Prostate gland (tissue), 2 donors: Measurements from ENCODE around the gene CAPN14. TPM values are rescaled to one million over a fixed set of nuclear protein-coding genes. Genes with fewer than 3 reads are reported as not detected.

Source experiments
- DNase-seq: peaks from one replicate; pipeline ENCODE4 v3.0.0-alpha.2; 2019; ENCODE audit warnings: low spot score
- H3K27ac ChIP-seq, 2 donors: fragments of 200-600 bp; sonication (generic); 2 replicates each; pipeline ENCODE4 v1.5.1; 2017 to 2019
- H3K27me3 ChIP-seq: fragments of 200-600 bp; sonication (generic); replicated peaks from 2 replicates; pipeline ENCODE4 v1.5.1; 2019; ENCODE audit not compliant: insufficient read depth
- H3K36me3 ChIP-seq, 2 donors: fragments of 200-600 bp; sonication (generic); 1 replicate in 1 of 2; 2 replicates in 1 of 2; pipeline versions ENCODE4 v1.5.1 to v1.8.1; 2017 to 2019
- H3K4me1 ChIP-seq: fragments of 200-600 bp; sonication (generic); replicated peaks from 2 replicates; pipeline ENCODE4 v1.5.1; 2019
- H3K4me3 ChIP-seq, 2 donors: fragments of 200-600 bp; sonication (generic); 2 replicates each; pipeline ENCODE4 v1.5.1; 2017 to 2019
- H3K9me3 ChIP-seq: fragments of 200-600 bp; sonication (generic); 2 replicates; pipeline ENCODE4 v1.5.1; 2017
- POLR2A ChIP-seq: fragments of 450-650 bp; IDR thresholded peaks from one replicate; pipeline ENCODE4 v1.6.1; 2016; ENCODE audit warnings: antibody characterized with exemption, mild to moderate bottlenecking
- POLR2AphosphoS5 ChIP-seq: sonication (generic); formaldehyde crosslinking; IDR thresholded peaks from one replicate; pipeline ENCODE4 v1.6.1; 2017; ENCODE audit warnings: antibody characterized with exemption
- WGBS: methylation state at CpG from one replicate; pipeline ENCODE4 v1.1.5; 2018; 5-methylcytosine and 5-hydroxymethylcytosine counted together
- intact Hi-C: fragments of 100-400 bp; cut with DNase I; formaldehyde crosslinking; loops from one replicate; pipeline ENCODE4 v1.14.2; 2022
- total RNA-seq, 2 donors: library from RNA; depleted of rRNA; stranded (reverse); fragments of >200 nt; gene quantifications; one replicate each; pipeline ENCODE4 v1.1.0, GENCODE V29; 2016
- TF ChIP-seq, protein P1 (sequence below), 4 experiments: fragments of 200-600 bp in 2 of 4; fragments of 450-650 bp in 2 of 4; sonication (generic) in 2 of 4; IDR thresholded peaks; 1 replicate in 3 of 4; 2 replicates in 1 of 4; pipeline ENCODE4 v1.5.1; 2016 to 2019; ENCODE audit warnings: antibody characterized with exemption in 4 of 4, mild to moderate bottlenecking in 2 of 4, moderate library complexity in 2 of 4

The CAPN14 gene
- total RNA-seq, 2 donors from 2014 or later, result 0.27 to 0.80 TPM

DNA sequence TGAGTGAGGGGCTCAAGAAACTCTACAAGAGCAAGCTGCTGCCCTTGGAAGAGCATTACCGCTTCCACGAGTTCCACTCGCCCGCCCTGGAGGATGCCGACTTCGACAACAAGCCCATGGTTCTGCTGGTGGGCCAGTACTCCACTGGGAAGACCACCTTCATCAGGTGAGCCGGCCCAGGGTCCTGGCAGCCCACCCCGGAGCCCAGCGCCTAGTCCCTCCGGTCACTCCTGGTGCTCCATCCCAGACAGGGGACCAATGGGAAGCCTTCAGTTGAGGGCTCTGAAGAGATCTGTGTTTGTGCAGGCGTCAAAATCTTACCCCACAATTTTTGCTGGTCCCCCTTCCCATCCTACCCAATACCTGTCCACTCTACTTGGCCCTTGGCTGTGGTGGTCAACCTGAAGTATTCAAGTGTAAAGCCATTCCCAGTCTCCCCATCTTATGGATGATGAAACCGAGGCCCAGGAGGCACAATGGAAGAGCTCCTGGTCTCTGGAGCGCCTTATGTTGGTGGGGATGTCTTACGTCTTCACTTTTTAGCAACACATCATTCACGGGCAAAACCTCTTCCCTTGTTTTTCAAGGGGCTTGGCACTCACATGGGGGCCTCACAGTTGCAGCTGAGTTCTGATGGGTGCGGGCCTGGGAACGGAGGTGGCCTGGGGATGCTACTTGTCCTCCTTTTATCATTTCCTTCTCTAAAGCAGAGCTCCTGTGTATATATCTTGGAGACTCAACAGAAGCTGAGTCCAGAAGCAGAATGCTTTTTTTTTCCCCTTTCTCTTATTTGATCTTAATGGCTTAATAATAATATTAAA is 17.6 kb upstream of the CAPN14 start:
- 52% methylated on average over 17 of the region's 17 CpGs for WGBS
- intact Hi-C loops, result loop anchor here (5.0 to 10.0 kb wide), 4 partner anchors 82 to 780 kb away; partner anchors contain the start of gene MEMO1
- Histone ChIP-seq H3K27me3 (no peaks in the 10 kb centered on the region), H3K27ac (peak overlapping the region; percentile 48 to 66), H3K9me3 (no peaks in the 10 kb centered on the region), H3K36me3 (no peaks in the 10 kb centered on the region), H3K4me1 (peaks cover 2% of the 10 kb centered on the region), H3K4me3 (peak overlapping the region; percentile 50 to 54)
- DNase-seq, result no peak
- TF ChIP-seq POLR2A, result no peak
- no peak for TF ChIP-seq POLR2AphosphoS5
- TF ChIP-seq, protein P1, sequence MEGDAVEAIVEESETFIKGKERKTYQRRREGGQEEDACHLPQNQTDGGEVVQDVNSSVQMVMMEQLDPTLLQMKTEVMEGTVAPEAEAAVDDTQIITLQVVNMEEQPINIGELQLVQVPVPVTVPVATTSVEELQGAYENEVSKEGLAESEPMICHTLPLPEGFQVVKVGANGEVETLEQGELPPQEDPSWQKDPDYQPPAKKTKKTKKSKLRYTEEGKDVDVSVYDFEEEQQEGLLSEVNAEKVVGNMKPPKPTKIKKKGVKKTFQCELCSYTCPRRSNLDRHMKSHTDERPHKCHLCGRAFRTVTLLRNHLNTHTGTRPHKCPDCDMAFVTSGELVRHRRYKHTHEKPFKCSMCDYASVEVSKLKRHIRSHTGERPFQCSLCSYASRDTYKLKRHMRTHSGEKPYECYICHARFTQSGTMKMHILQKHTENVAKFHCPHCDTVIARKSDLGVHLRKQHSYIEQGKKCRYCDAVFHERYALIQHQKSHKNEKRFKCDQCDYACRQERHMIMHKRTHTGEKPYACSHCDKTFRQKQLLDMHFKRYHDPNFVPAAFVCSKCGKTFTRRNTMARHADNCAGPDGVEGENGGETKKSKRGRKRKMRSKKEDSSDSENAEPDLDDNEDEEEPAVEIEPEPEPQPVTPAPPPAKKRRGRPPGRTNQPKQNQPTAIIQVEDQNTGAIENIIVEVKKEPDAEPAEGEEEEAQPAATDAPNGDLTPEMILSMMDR (IDR thresholded peaks at IDR 0.05), result no peak

DNA sequence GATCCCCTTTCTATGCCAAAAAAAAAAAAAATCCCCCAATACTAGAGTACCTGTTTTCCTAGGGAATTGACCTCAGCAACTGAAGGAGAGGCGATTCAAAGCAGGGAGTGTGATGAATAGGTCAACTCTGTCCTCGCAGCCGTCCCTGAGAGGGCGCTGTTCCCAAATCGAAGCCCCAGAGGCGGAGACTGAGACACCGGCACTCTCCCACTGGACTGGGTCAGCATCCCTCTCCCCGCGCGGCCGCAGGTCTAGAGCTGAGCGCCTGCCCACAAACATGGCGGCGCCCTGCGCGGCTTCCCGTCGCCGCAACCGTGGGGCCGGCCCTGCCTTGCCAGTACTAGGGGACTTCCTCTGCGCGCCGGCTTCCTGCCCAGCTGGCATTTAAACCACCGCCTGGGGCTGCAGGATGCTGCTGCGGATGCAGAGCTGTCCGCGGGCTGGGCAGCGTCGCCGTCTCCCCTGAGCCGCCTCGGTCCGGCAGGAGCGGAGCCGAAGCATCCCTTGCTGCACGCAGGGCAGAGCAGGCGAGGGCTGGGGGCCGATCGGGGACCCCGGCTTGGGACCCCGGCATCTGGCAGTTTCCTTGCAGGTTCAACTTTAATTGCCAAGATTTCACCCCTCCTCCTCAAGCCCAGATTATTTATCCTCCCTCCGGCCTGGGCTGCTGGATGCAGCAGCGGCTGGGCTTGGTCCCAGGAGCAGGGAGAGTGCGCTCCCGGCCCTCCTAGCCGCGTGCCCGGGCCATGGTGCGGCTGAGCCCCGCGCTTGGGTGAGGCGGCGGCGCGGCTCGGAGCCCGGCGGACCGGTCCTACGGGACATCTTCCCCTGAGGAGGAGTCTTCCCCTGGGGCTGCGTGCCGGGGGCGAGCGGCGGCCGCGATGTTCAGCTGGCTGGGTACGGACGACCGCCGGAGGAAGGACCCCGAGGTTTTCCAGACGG is 16.7 kb upstream of the CAPN14 start, which contains the start of gene EHD3:
TSS of gene EHD3 (plus strand) at position 412 of the 942 bp plus-strand sequence. CDS start at position 882, 470 bp downstream.
- H3K4me3 ChIP-seq, result peak within 1 kb of the TSS; percentile 50 to 54
- H3K4me1 ChIP-seq, result peaks cover 2% of the 10 kb centered on the region
- peak; percentile 83 for DNase-seq
- H3K36me3 ChIP-seq, result no peaks in the 10 kb centered on the region
- 1% methylated on average over 56 of the region's 74 CpGs for WGBS
- intact Hi-C loops, result loop anchor here (5.0 to 10.0 kb wide), 2 partner anchors 98 to 781 kb away; partner anchors contain the start of gene MEMO1
- no peaks in the 10 kb centered on the region for H3K9me3 ChIP-seq
- TF ChIP-seq POLR2A (peak; percentile 38), POLR2AphosphoS5 (peak; percentile 57)
- TF ChIP-seq, protein P1 (IDR thresholded peaks at IDR 0.05), result peak in 3 of 4 experiments; percentile 53 to 72 (median 62)
- peak within 1 kb of the TSS; percentile 48 to 66 for H3K27ac ChIP-seq
- H3K27me3 ChIP-seq, result no peaks in the 10 kb centered on the region

DNA sequence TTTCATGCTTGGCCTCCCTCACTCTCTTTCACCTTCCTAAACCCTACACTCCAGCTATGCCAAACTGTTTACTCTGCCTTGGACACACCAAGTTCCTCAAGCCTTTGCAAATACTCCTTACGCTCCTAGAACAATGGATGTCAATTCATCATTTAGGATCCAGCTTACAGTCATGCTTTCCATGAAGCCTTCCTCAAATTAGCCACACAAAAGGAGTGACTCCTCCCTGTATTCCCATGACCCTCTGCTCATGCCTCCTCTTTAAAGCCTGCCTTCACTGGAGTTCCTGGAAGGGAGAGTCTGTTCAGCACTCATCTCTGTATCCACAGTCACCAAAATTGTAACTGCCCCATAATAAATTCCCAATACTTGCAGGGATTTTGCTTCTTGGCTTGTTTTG is 15.9 kb upstream of the CAPN14 start:
- H3K4me3 ChIP-seq, result no peak overlapping the region
- H3K9me3 ChIP-seq, result no peaks in the 10 kb centered on the region
- intact Hi-C loops, result loop anchor here (5.0 to 10.0 kb wide), 2 partner anchors 99 to 782 kb away; partner anchors contain the start of gene MEMO1
- peaks cover 2% of the 10 kb centered on the region for H3K4me1 ChIP-seq
- whole genome bisulfite sequencing, result 47% methylated on average over 1 of the region's 1 CpG
- no peak for TF ChIP-seq POLR2A
- TF ChIP-seq, protein P1 (IDR thresholded peaks at IDR 0.05), result no peak
- TF ChIP-seq POLR2AphosphoS5, result no peak
- H3K27ac ChIP-seq, result no peak overlapping the region
- H3K27me3 ChIP-seq, result no peaks in the 10 kb centered on the region
- DNase-seq, result no peak
- H3K36me3 ChIP-seq, result no peaks in the 10 kb centered on the region

DNA sequence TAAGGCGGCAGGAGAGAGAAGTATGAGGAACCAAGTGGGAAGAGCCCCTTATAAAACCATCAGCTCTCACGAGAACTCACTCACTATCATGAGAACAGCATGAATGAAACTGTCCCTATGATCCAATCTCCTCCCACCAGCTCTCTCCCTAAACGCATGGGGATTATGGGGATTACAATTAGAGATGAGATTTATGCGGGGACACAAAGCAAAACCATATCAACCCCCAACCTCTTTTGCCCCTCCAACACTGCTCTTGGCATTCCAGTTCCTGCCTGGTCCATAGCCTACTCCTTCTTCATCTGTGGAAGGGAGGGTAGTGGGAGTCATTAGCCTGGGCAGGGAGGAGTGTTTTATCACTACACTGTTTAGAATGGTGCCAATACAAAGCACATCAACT is 15.3 kb upstream of the CAPN14 start:
- Histone ChIP-seq H3K4me3 (no peak overlapping the region), H3K27ac (no peak overlapping the region), H3K36me3 (no peaks in the 10 kb centered on the region), H3K4me1 (peaks cover 2% of the 10 kb centered on the region), H3K9me3 (no peaks in the 10 kb centered on the region), H3K27me3 (no peaks in the 10 kb centered on the region)
- intact Hi-C loops, result loop anchor here (5.0 to 10.0 kb wide), 2 partner anchors 100 to 782 kb away; partner anchors contain the start of gene MEMO1
- TF ChIP-seq POLR2AphosphoS5 (no peak), POLR2A (no peak)
- TF ChIP-seq, protein P1 (IDR thresholded peaks at IDR 0.05), result no peak
- WGBS, result 90% methylated on average over 4 of the region's 4 CpGs
- no peak for DNase-seq
